Gastroesophageal sphincter (tissue), 3 donors: ENCODE data around the gene ARNT2.

ENCODE experiments used
- POLR2AphosphoS5 ChIP-seq: sonication (generic); formaldehyde crosslinking; IDR thresholded peaks from one replicate; pipeline ENCODE4 v1.6.1; 2017; ENCODE audit warnings: antibody characterized with exemption
- TF ChIP-seq, protein P1 (sequence below), 4 experiments: fragments of 200-600 bp in 2 of 4; fragments of 450-650 bp in 2 of 4; sonication (generic) in 1 of 4; IDR thresholded peaks; one replicate each; pipeline ENCODE4 v1.5.1; 2017 to 2019; ENCODE audit warnings: antibody characterized with exemption in 4 of 4, mild to moderate bottlenecking in 2 of 4, moderate library complexity in 2 of 4

DNA sequence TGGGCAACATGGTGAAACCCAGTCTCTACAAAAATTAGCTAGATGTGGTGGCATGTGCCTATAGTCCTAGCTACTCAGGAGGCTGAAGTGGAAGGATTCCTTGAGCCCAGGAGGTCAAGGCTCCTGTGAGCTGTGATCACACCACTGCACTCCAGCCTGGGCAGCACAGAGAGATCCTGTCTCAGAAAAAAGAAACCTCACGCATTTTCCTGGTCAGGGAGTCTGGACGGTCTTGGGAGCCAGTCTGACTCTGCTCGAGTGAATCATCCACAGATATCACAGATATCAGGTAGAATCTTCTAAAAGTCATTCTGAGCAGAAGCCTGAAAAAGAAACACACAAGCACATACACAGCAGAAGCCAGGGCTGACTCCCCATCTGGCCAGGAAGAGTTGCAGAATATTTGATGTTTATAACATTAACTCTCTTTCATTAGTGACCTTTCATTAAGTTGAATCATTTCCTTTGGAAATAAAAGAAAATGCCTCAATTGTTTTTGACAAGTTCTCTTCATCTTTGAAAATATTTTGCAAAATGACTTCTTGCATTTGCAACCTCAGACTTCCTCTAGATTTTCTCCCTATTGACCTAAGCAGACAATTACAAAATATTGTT, 234.5 kb downstream of the ARNT2 start:
- TF ChIP-seq, protein P1, sequence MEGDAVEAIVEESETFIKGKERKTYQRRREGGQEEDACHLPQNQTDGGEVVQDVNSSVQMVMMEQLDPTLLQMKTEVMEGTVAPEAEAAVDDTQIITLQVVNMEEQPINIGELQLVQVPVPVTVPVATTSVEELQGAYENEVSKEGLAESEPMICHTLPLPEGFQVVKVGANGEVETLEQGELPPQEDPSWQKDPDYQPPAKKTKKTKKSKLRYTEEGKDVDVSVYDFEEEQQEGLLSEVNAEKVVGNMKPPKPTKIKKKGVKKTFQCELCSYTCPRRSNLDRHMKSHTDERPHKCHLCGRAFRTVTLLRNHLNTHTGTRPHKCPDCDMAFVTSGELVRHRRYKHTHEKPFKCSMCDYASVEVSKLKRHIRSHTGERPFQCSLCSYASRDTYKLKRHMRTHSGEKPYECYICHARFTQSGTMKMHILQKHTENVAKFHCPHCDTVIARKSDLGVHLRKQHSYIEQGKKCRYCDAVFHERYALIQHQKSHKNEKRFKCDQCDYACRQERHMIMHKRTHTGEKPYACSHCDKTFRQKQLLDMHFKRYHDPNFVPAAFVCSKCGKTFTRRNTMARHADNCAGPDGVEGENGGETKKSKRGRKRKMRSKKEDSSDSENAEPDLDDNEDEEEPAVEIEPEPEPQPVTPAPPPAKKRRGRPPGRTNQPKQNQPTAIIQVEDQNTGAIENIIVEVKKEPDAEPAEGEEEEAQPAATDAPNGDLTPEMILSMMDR (IDR thresholded peaks at IDR 0.05) = no peak
- TF ChIP-seq POLR2AphosphoS5 = no peak
